ENCODE data around the gene PGRMC1.

The PGRMC1 gene

GRCh38 chrX:119235872-119236622, at the start of gene PGRMC1:
PGRMC1 (plus strand) TSS chrX:119236285; CDS start chrX:119236364, 79 bp downstream.
- Histone ChIP-seq H3K27me3 (replicated peaks) (no peaks in the 10 kb centered on the region), H3K36me3 (replicated peaks) (no peaks in the 10 kb centered on the region), H3K27ac (peak within 1 kb of the TSS; percentile 22), H3K4me3 (ENCODE audit: low read depth, low read length) (peak within 1 kb of the TSS; percentile 72)
- peak; percentile 47 for DNase-seq
- in situ Hi-C loops (cut with HindIII; ENCODE audit: low pct_ligation_motif_present, low sequenced_read_pairs) = no loop called here
- TF ChIP-seq CTCF (IDR thresholded peaks at IDR 0.05; ENCODE audit: low read depth, low read length, missing control alignments) = no peak

- TF ChIP-seq CTCF (IDR thresholded peaks at IDR 0.05; ENCODE audit: low read depth, low read length, missing control alignments) = no peak
- Histone ChIP-seq H3K27ac (no peak overlapping the region), H3K27me3 (replicated peaks) (no peaks in the 10 kb centered on the region), H3K36me3 (replicated peaks) (no peaks in the 10 kb centered on the region), H3K4me3 (ENCODE audit: low read depth, low read length) (no peak overlapping the region)
- no peak for DNase-seq
- in situ Hi-C loops (cut with HindIII; ENCODE audit: low pct_ligation_motif_present, low sequenced_read_pairs) = no loop called here
Measured at GRCh38 chrX:119186763-119187162, 49.3 kb upstream of the PGRMC1 start.

GRCh38 chrX:119187298-119187697, 48.8 kb upstream of the PGRMC1 start:
- no peaks in the 10 kb centered on the region for H3K36me3 ChIP-seq (replicated peaks)
- H3K4me3 ChIP-seq (ENCODE audit: low read depth, low read length) = no peak overlapping the region
- no peaks in the 10 kb centered on the region for H3K27me3 ChIP-seq (replicated peaks)
- no peak for DNase-seq
- in situ Hi-C loops (cut with HindIII; ENCODE audit: low pct_ligation_motif_present, low sequenced_read_pairs) = no loop called here
- no peak for TF ChIP-seq CTCF (IDR thresholded peaks at IDR 0.05; ENCODE audit: low read depth, low read length, missing control alignments)
- H3K27ac ChIP-seq = no peak overlapping the region

- H3K36me3 ChIP-seq (replicated peaks) = no peaks in the 10 kb centered on the region
- H3K4me3 ChIP-seq (ENCODE audit: low read depth, low read length) = no peak overlapping the region
- H3K27me3 ChIP-seq (replicated peaks) = no peaks in the 10 kb centered on the region
- in situ Hi-C loops (cut with HindIII; ENCODE audit: low pct_ligation_motif_present, low sequenced_read_pairs) = no loop called here
- no peak for DNase-seq
- no peak for TF ChIP-seq CTCF (IDR thresholded peaks at IDR 0.05; ENCODE audit: low read depth, low read length, missing control alignments)
- no peak overlapping the region for H3K27ac ChIP-seq
Measured at GRCh38 chrX:119189115-119189514, 47.0 kb upstream of the PGRMC1 start.

GRCh38 chrX:119189595-119189994, 46.5 kb upstream of the PGRMC1 start:
- no peaks in the 10 kb centered on the region for H3K27me3 ChIP-seq (replicated peaks)
- TF ChIP-seq CTCF (IDR thresholded peaks at IDR 0.05; ENCODE audit: low read depth, low read length, missing control alignments) = no peak
- H3K27ac ChIP-seq = no peak overlapping the region
- no peaks in the 10 kb centered on the region for H3K36me3 ChIP-seq (replicated peaks)
- in situ Hi-C loops (cut with HindIII; ENCODE audit: low pct_ligation_motif_present, low sequenced_read_pairs) = no loop called here
- no peak overlapping the region for H3K4me3 ChIP-seq (ENCODE audit: low read depth, low read length)
- DNase-seq = no peak

Measured in brain microvascular endothelial cell (primary cell).